Natural killer cell (primary cell): ENCODE data around the gene ARID3B. TPM values are rescaled to one million over a fixed set of nuclear protein-coding genes. Genes with fewer than 3 reads are reported as not detected.
A peak's percentile ranks its signal among the peaks of the same experiment; 100 is the strongest.

ENCODE experiments used
- ATAC-seq, 3 donors: fragments of 150-1000 bp in 2 of 3; fragments of 200-7000 bp in 1 of 3; cut with Tn5 transposase; 1 replicate in 1 of 3; 2 replicates in 2 of 3; pipeline ENCODE4 v1.10.0; 2021; ENCODE audit warnings: mild to moderate bottlenecking in 2 of 3, moderate library complexity in 2 of 3
- DNase-seq, 2 donors: peaks; one replicate each; pipeline versions ENCODE4 v3.0.0 to v3.0.0-alpha.2; 2013 to 2021; ENCODE audit warnings: mixed read lengths in 1 of 2
- H3K27ac ChIP-seq: one replicate; pipeline ENCODE4 v1.5.1; 2013; ENCODE audit warnings: mild to moderate bottlenecking, low read length
- H3K27me3 ChIP-seq: one replicate; pipeline ENCODE4 v1.6.1; 2013; ENCODE audit warnings: low read length; ENCODE audit not compliant: control insufficient read depth, insufficient read depth
- H3K36me3 ChIP-seq: one replicate; pipeline ENCODE4 v1.6.1; 2013; ENCODE audit warnings: low read length; ENCODE audit not compliant: control insufficient read depth, insufficient read depth
- H3K4me1 ChIP-seq: one replicate; pipeline ENCODE4 v1.6.1; 2013; ENCODE audit warnings: low read length; ENCODE audit not compliant: control insufficient read depth, insufficient read depth
- H3K4me3 ChIP-seq: one replicate; pipeline ENCODE4 v1.5.1; 2013; ENCODE audit warnings: low read length
- H3K9me3 ChIP-seq: one replicate; pipeline ENCODE4 v1.6.1; 2013; ENCODE audit warnings: low read length; ENCODE audit not compliant: control insufficient read depth, insufficient read depth
- H3K27ac Mint-ChIP-seq, 2 donors: one replicate each; pipeline ENCODE4 v1.8.0; 2022; ENCODE audit warnings: mild to moderate bottlenecking in 2 of 2, mixed read lengths in 2 of 2, moderate library complexity in 1 of 2
- H3K27me3 Mint-ChIP-seq, 2 donors: one replicate each; pipeline ENCODE4 v1.8.0; 2022; ENCODE audit warnings: low read depth in 2 of 2, mixed read lengths in 2 of 2
- H3K36me3 Mint-ChIP-seq: one replicate; pipeline ENCODE4 v1.8.0; 2022; ENCODE audit warnings: mixed read lengths
- H3K4me1 Mint-ChIP-seq, 2 donors: one replicate each; pipeline ENCODE4 v1.8.0; 2022; ENCODE audit warnings: mixed read lengths in 2 of 2
- H3K4me3 Mint-ChIP-seq: one replicate; pipeline ENCODE4 v1.8.0; 2022; ENCODE audit warnings: mild to moderate bottlenecking, moderate library complexity, mixed read lengths
- H3K9me3 Mint-ChIP-seq, 2 donors: one replicate each; pipeline ENCODE4 v1.8.0; 2022; ENCODE audit warnings: mixed read lengths in 2 of 2
- CTCF ChIP-seq: fragments of 200-600 bp; IDR thresholded peaks from one replicate; pipeline ENCODE4 v1.8.0; 2022; ENCODE audit warnings: antibody characterized with exemption
- WGBS: methylation state at CpG from one replicate; pipeline ENCODE4 v1.1.7; 2013; ENCODE audit warnings: missing lambda C conversion rate; ENCODE audit not compliant: insufficient coverage; 5-methylcytosine and 5-hydroxymethylcytosine counted together
- intact Hi-C: fragments of 100-400 bp; cut with micrococcal nuclease; formaldehyde crosslinking; loops from one replicate; pipeline ENCODE4 v1.14.2; 2022
- total RNA-seq, 4 donors: library from RNA; stranded (reverse); fragments of 120-200 nt in 1 of 4; gene quantifications; one replicate each; pipeline versions ENCODE4 v1.2.3 to v1.2.4, GENCODE V29; 2013 to 2022

ARID3B gene
- total RNA-seq, 3 donors from 2014 or later (not counting 1 experiment from before 2014, with no cell fraction given) = 56.4 to 59.2 (median 58.3) TPM

- H3K27me3 ChIP-seq = no peaks in the 10 kb centered on the region
- under 1% methylated on average over 26 of the region's 26 CpGs for WGBS
- intact Hi-C loops = loop anchor here (1.0 to 5.0 kb wide), 2 partner anchors 16 to 56 kb away; partner anchors contain the start of gene ARID3B
- no peak for TF ChIP-seq CTCF
- H3K27ac Mint-ChIP-seq = peak overlapping the region; percentile 96 to 97
- H3K4me3 ChIP-seq = peak overlapping the region; percentile 70
- peak overlapping the region; percentile 74 for H3K27ac ChIP-seq
- peaks cover 22% of the 10 kb centered on the region for H3K4me1 ChIP-seq
- no peaks in the 10 kb centered on the region for H3K27me3 Mint-ChIP-seq
- ATAC-seq (peak; percentile 98 to 99 (median 99)), DNase-seq (peak; percentile 90 to 94)
- peaks cover 6% of the 10 kb centered on the region for H3K36me3 ChIP-seq
- no peaks in the 10 kb centered on the region for H3K9me3 ChIP-seq
- peaks cover 16 to 18% of the 10 kb centered on the region in 2 donors for H3K4me1 Mint-ChIP-seq
- no peaks in the 10 kb centered on the region for H3K36me3 Mint-ChIP-seq
- H3K4me3 Mint-ChIP-seq = peak overlapping the region; percentile 100
- no peaks in the 10 kb centered on the region for H3K9me3 Mint-ChIP-seq
These were observed 57.3 kb downstream of the ARID3B start for GRCh38 chr15:74598126-74598842.

GRCh38 chr15:74599156-74599555 is 58.1 kb downstream of the ARID3B start:
- Histone ChIP-seq H3K27ac (no peak overlapping the region), H3K4me3 (peak overlapping the region; percentile 70), H3K27me3 (no peaks in the 10 kb centered on the region), H3K9me3 (no peaks in the 10 kb centered on the region), H3K36me3 (peaks cover 4% of the 10 kb centered on the region), H3K4me1 (peaks cover 22% of the 10 kb centered on the region)
- Mint-ChIP-seq H3K27me3 (no peaks in the 10 kb centered on the region), H3K36me3 (no peaks in the 10 kb centered on the region), H3K4me1 (peaks cover 16 to 18% of the 10 kb centered on the region in 2 donors), H3K27ac (peak overlapping the region; percentile 96 to 97), H3K4me3 (peak overlapping the region; percentile 100), H3K9me3 (no peaks in the 10 kb centered on the region)
- no peak for DNase-seq
- intact Hi-C loops = loop anchor here (5.0 kb wide), 1 partner anchor 57 kb away; the partner anchor contains the start of gene ARID3B
- no peak for TF ChIP-seq CTCF
- no peak for ATAC-seq
- 95% methylated on average over 15 of the region's 15 CpGs for WGBS

- Mint-ChIP-seq H3K9me3 (no peaks in the 10 kb centered on the region), H3K27me3 (no peaks in the 10 kb centered on the region), H3K36me3 (no peaks in the 10 kb centered on the region), H3K4me1 (peaks cover 12% of the 10 kb centered on the region in 2 donors), H3K4me3 (no peak overlapping the region), H3K27ac (no peak overlapping the region)
- Histone ChIP-seq H3K4me3 (no peak overlapping the region), H3K36me3 (no peaks in the 10 kb centered on the region), H3K27ac (no peak overlapping the region), H3K4me1 (peaks cover 16% of the 10 kb centered on the region), H3K27me3 (no peaks in the 10 kb centered on the region), H3K9me3 (no peaks in the 10 kb centered on the region)
- DNase-seq (no peak), ATAC-seq (no peak)
- no peak for TF ChIP-seq CTCF
- intact Hi-C loops = no loop called here
- 94% methylated on average over 13 of the region's 13 CpGs for WGBS
These were observed 62.2 kb downstream of the ARID3B start for GRCh38 chr15:74603026-74603788.
